HepG2 (cell line): ENCODE data around the gene GTF2A2. TPM values are rescaled to one million over a fixed set of nuclear protein-coding genes. Genes with fewer than 3 reads are reported as not detected.

Experiments
- ATAC-seq: fragments of 200-7000 bp; cut with Tn5 transposase; 3 replicates; pipeline ENCODE4 v1.9.1; 2020; ENCODE audit warnings: mild to moderate bottlenecking, moderate library complexity
- BruUV-seq: library from RNA; stranded (reverse); fragments of 400-500 nt; replicated peaks from 2 replicates; lab custom pipeline; 2021; lab: Mats Ljungman, UMichigan
- CTCF ChIA-PET: fragments of 300-600 bp; formaldehyde crosslinking; extraction: SDS; loops from one replicate; lab custom pipeline; 2021; ENCODE audit warnings: low total read pairs, inconsistent platforms, low intra/inter-chr PET ratio; lab: Yijun Ruan, JAX
- POLR2A ChIA-PET: fragments of 350-600 bp; sonication (Branson Sonifier 250); formaldehyde crosslinking; loops from one replicate; lab custom pipeline; 2020; ENCODE audit warnings: antibody characterized with exemption, inconsistent platforms; lab: Yijun Ruan, JAX
- DNase-seq: peaks from one replicate; pipeline ENCODE4 v3.0.0-alpha.2; 2015; ENCODE audit warnings: low spot score
- FAIRE-seq: peaks from 3 replicates; lab custom pipeline; 2011; peaks lifted over from hg19 to GRCh38; lab: Jason Lieb, UNC
- H2AFZ ChIP-seq: one replicate; pipeline ENCODE4 v1.6.1; 2011; ENCODE audit warnings: low read length, inconsistent platforms
- H3K27ac ChIP-seq: fragments of 300-600 bp; 3 replicates; pipeline ENCODE4 v1.8.0; 2011; ENCODE audit warnings: mixed run types, mild to moderate bottlenecking, mixed read lengths, low read length, inconsistent platforms; ENCODE audit not compliant: insufficient read depth; ENCODE audit errors: extremely low read length
- H3K27me3 ChIP-seq, 2 experiments: fragments of 200-600 bp in 1 of 2; 2 replicates in 1 of 2; 3 replicates in 1 of 2; pipeline versions ENCODE4 v1.6.0 to v1.8.0; 2011; ENCODE audit warnings: low read length in 2 of 2, mild to moderate bottlenecking in 2 of 2, moderate library complexity in 2 of 2, inconsistent platforms in 1 of 2; ENCODE audit not compliant: insufficient read depth in 2 of 2, control insufficient read depth in 1 of 2
- H3K36me3 ChIP-seq, 2 experiments: fragments of 200-600 bp in 1 of 2; replicated peaks in 1 of 2; 2 replicates in 1 of 2; 3 replicates in 1 of 2; pipeline versions ENCODE4 v1.5.1 to v1.8.0; 2011; ENCODE audit warnings: low read length in 2 of 2, inconsistent platforms in 1 of 2; ENCODE audit not compliant: insufficient read depth in 2 of 2, control insufficient read depth in 1 of 2
- H3K4me1 ChIP-seq: 2 replicates; pipeline ENCODE4 v1.5.1; 2012; ENCODE audit warnings: low read length, inconsistent platforms; ENCODE audit not compliant: insufficient read depth
- H3K4me2 ChIP-seq: 2 replicates; pipeline ENCODE4 v1.6.0; 2011; ENCODE audit warnings: low read depth, low read length, inconsistent platforms
- H3K4me3 ChIP-seq, 3 experiments: fragments of 200-600 bp in 1 of 3; sonication (generic), shearing (Covaris generic) in 1 of 3; replicated peaks in 1 of 3; 2 replicates each; pipeline ENCODE4 v1.5.1; 2011 to 2016; ENCODE audit warnings: low read length in 3 of 3, inconsistent platforms in 2 of 3, low read depth in 2 of 3, mild to moderate bottlenecking in 2 of 3, control low read depth in 1 of 3, mixed read lengths in 1 of 3; ENCODE audit not compliant: insufficient read depth in 1 of 3
- H3K79me2 ChIP-seq: one replicate; pipeline ENCODE4 v1.6.1; 2011; ENCODE audit warnings: low read length, inconsistent platforms; ENCODE audit not compliant: insufficient read depth
- H3K9ac ChIP-seq: 2 replicates; pipeline ENCODE4 v1.6.0; 2011; ENCODE audit warnings: mild to moderate bottlenecking, low read depth, low read length, inconsistent platforms; ENCODE audit not compliant: insufficient read depth
- H3K9me3 ChIP-seq: 2 replicates; pipeline ENCODE4 v1.5.1; 2012; ENCODE audit warnings: mild to moderate bottlenecking, low read length
- H4K20me1 ChIP-seq: 2 replicates; pipeline ENCODE4 v1.6.0; 2011; ENCODE audit warnings: inconsistent platforms, mild to moderate bottlenecking, low read length, moderate library complexity; ENCODE audit not compliant: insufficient read depth
- CEBPB ChIP-seq: IDR thresholded peaks from 2 replicates; pipeline ENCODE4 v1.6.1; 2011; ENCODE audit warnings: low read depth, low read length, improper control_type of control experiment, borderline replicate concordance
- FOXP1 ChIP-seq, 2 experiments: fragments of 450-650 bp in 1 of 2; IDR thresholded peaks; 2 replicates each; pipeline ENCODE4 v1.6.1; 2017 to 2018; ENCODE audit warnings: antibody characterized with exemption in 1 of 2
- KLF11 ChIP-seq: IDR thresholded peaks from 2 replicates; pipeline ENCODE4 v1.6.1; 2016; ENCODE audit warnings: missing compliant biosample characterization
- NBN ChIP-seq: fragments of 450-650 bp; conservative IDR thresholded peaks from 2 replicates; pipeline ENCODE4 v1.6.1; 2017
- REPIN1 ChIP-seq: sonication (generic); formaldehyde crosslinking; IDR thresholded peaks from 2 replicates; pipeline ENCODE4 v1.8.0; 2022; ENCODE audit warnings: missing genetic modification reagents, low read depth, mild to moderate bottlenecking, borderline replicate concordance
- ZNF530 ChIP-seq: sonication (generic); formaldehyde crosslinking; IDR thresholded peaks from 2 replicates; pipeline ENCODE4 v1.5.0; 2020; ENCODE audit warnings: low read depth, mild to moderate bottlenecking, missing genetic modification reagents
- ZNF616 ChIP-seq: sonication (generic); formaldehyde crosslinking; IDR thresholded peaks from 2 replicates; pipeline ENCODE4 v1.5.0; 2020; ENCODE audit warnings: low read depth, mild to moderate bottlenecking, missing genetic modification reagents
- WGBS: methylation state at CpG from one replicate; pipeline ENCODE4 v1.1.6; 2017; ENCODE audit warnings: low lambda C conversion rate; 5-methylcytosine and 5-hydroxymethylcytosine counted together
- in situ Hi-C: cut with HindIII; loops from 2 replicates; pipeline ENCODE4 v1.10.0; 2017; ENCODE audit warnings: low pct_unique_long_range_greater_than_20kb; ENCODE audit not compliant: extremely low pct_ligation_motif_present
- intact Hi-C: fragments of 100-400 bp; cut with micrococcal nuclease; formaldehyde crosslinking; loops from one replicate; pipeline ENCODE4 v1.10.0; 2022; ENCODE audit not compliant: unreplicated experiment
- polyA plus RNA-seq, 8 experiments: library from polyadenylated mRNA; depleted of rRNA in 3 of 8; stranded (reverse) in 7 of 8; unstranded in 1 of 8; fragments of >200 nt; fragmentation: Illumina TruSeq in 4 of 8; extraction: Trizol in 4 of 8; gene quantifications; 2 replicates each; pipeline versions ENCODE4 v1.2.1 to v1.2.3, GENCODE V29; 2011 to 2016; ENCODE audit warnings: low read depth in 4 of 8, missing spikeins in 1 of 8, mixed read lengths in 1 of 8; ENCODE audit not compliant: insufficient read depth in 1 of 8
- total RNA-seq, 5 experiments: library from RNA; depleted of rRNA; stranded (reverse); fragments of >200 nt; fragmentation: Illumina TruSeq; extraction: Trizol; gene quantifications; 2 replicates each; pipeline ENCODE4 v1.2.3, GENCODE V29; 2016; ENCODE audit warnings: low read depth in 1 of 5

Gene GTF2A2
- total and polyA plus RNA-seq, 2 of the 13 experiments (the other 11 are each of a cell fraction or from before 2014, with no cell fraction given) = 24.4 to 106 TPM

DNA sequence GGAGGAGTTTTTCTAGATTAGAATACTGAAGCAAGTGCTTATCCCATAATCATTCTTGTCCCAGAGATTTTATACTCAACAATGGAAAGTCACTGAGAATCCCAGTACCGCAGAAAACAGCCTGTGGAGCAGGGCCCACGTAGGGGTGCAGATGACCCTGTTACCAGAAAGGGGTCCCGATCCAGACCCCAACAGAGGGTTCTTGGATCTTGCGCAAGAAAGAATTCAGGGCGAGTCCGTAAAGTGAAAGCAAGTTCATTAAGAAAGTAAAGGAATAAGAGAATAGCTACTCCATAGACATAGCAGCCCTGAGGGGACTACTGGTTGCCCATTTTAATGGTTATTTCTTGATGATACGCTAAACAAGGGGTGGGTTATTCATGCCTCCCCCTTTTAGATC, 43.2 kb downstream of the GTF2A2 start:
- ChIA-PET CTCF (no interaction called here), POLR2A (interaction anchor here (3.4 kb wide), 1 partner anchor 19 kb away, joined by 43 read pairs; no protein-coding TSS in a partner anchor)
- H3K36me3 ChIP-seq = peaks cover under 1 to 15% of the 10 kb centered on the region in 2 experiments; a peak in 3 of 5 replicates
- DNase-seq = no peak
- no peak overlapping the region for H3K27ac ChIP-seq
- H3K4me1 ChIP-seq = peaks cover 64% of the 10 kb centered on the region
- intact Hi-C loops (loop anchor here (5.0 kb wide), 1 partner anchor 62 kb away; no protein-coding TSS in a partner anchor), in situ Hi-C loops (loop anchor here (5.0 kb wide), 1 partner anchor 37 kb away; no protein-coding TSS in a partner anchor)
- no peaks in the 10 kb centered on the region for H3K9me3 ChIP-seq
- no peak overlapping the region for H3K4me2 ChIP-seq
- no peak for ATAC-seq
- no peak for TF ChIP-seq NBN
- TF ChIP-seq CEBPB = peak; percentile 55; the same call in 1 of the 2 replicates
- TF ChIP-seq ZNF530 (CRISPR knock-in tag) = no peak
- TF ChIP-seq ZNF616 = no peak
- TF ChIP-seq REPIN1 (CRISPR knock-in tag) = no peak
- TF ChIP-seq KLF11 (CRISPR knock-in tag) = no peak
- TF ChIP-seq FOXP1 (IDR thresholded peaks at IDR 0.05) = no peak
- no peak for TF ChIP-seq FOXP1 (CRISPR knock-in tag; IDR thresholded peaks at IDR 0.05)
- no peak for FAIRE-seq
- H4K20me1 ChIP-seq = no peaks in the 10 kb centered on the region
- BruUV-seq = no TSS peak
- H3K4me3 ChIP-seq = no peak overlapping the region
- H2AFZ ChIP-seq = no peak overlapping the region
- WGBS = 100% methylated on average over 7 of the region's 7 CpGs
- H3K9ac ChIP-seq = no peak overlapping the region
- H3K27me3 ChIP-seq = no peaks in the 10 kb centered on the region
- H3K79me2 ChIP-seq = peaks cover 5% of the 10 kb centered on the region
